ENCODE data around the gene IGSF21.

IGSF21 gene

GRCh38 chr1:18397641-18398040 lies 290.0 kb downstream of the IGSF21 start:
- no peak for DNase-seq (ENCODE audit: low read depth in 1 of 2, low spot score in 1 of 2)

GRCh38 chr1:18398791-18399530 lies 291.4 kb downstream of the IGSF21 start:
- Histone ChIP-seq H3K27ac (replicated peaks) (no peak overlapping the region), H3K4me3 (replicated peaks; ENCODE audit: insufficient read depth, low read length) (no peak overlapping the region), H3K27me3 (ENCODE audit: insufficient read depth, poor library complexity, severe bottlenecking) (no peaks in the 10 kb centered on the region)
- TF ChIP-seq GABPA (IDR thresholded peaks at IDR 0.05; ENCODE audit: low read depth) (no peak), POLR2AphosphoS5 (IDR thresholded peaks at IDR 0.05; ENCODE audit: low read depth) (no peak), SPI1 (IDR thresholded peaks at IDR 0.05; ENCODE audit: borderline replicate concordance, low read depth) (no peak), CTCF (IDR thresholded peaks at IDR 0.05; ENCODE audit: insufficient read depth, low read length) (no peak)
- DNase-seq (ENCODE audit: low read depth in 1 of 2, low spot score in 1 of 2): no peak

More at GRCh38 chr1:18397641-18398040, 290.0 kb downstream of the IGSF21 start:
- H3K27ac ChIP-seq (replicated peaks): no peak overlapping the region
- H3K4me3 ChIP-seq (replicated peaks; ENCODE audit: insufficient read depth, low read length): no peak overlapping the region
- TF ChIP-seq REST (IDR thresholded peaks at IDR 0.05; ENCODE audit: insufficient replicate concordance, low read depth) (no peak), POLR2AphosphoS5 (IDR thresholded peaks at IDR 0.05; ENCODE audit: low read depth) (no peak)
- H3K27me3 ChIP-seq (ENCODE audit: insufficient read depth, poor library complexity, severe bottlenecking): no peaks in the 10 kb centered on the region

GRCh38 chr1:18400347-18401102 lies 292.9 kb downstream of the IGSF21 start:
- no peak for TF ChIP-seq POLR2AphosphoS5 (IDR thresholded peaks at IDR 0.05; ENCODE audit: low read depth)
- TF ChIP-seq CTCF (IDR thresholded peaks at IDR 0.05; ENCODE audit: insufficient read depth, low read length): no peak
- TF ChIP-seq GABPA (IDR thresholded peaks at IDR 0.05; ENCODE audit: low read depth): no peak
- no peak for TF ChIP-seq SPI1 (IDR thresholded peaks at IDR 0.05; ENCODE audit: borderline replicate concordance, low read depth)
- no peak for TF ChIP-seq REST (IDR thresholded peaks at IDR 0.05; ENCODE audit: insufficient replicate concordance, low read depth)
- no peak overlapping the region for H3K27ac ChIP-seq (replicated peaks)
- no peak for DNase-seq (ENCODE audit: low read depth in 1 of 2, low spot score in 1 of 2)
- no peak overlapping the region for H3K4me3 ChIP-seq (replicated peaks; ENCODE audit: insufficient read depth, low read length)
- H3K27me3 ChIP-seq (ENCODE audit: insufficient read depth, poor library complexity, severe bottlenecking): no peaks in the 10 kb centered on the region

GRCh38 chr1:18401921-18402320 lies 294.3 kb downstream of the IGSF21 start:
- Histone ChIP-seq H3K4me3 (replicated peaks; ENCODE audit: insufficient read depth, low read length) (no peak overlapping the region), H3K27ac (replicated peaks) (no peak overlapping the region), H3K27me3 (ENCODE audit: insufficient read depth, poor library complexity, severe bottlenecking) (no peaks in the 10 kb centered on the region)
- no peak for DNase-seq (ENCODE audit: low read depth in 1 of 2, low spot score in 1 of 2)
- TF ChIP-seq GABPA (IDR thresholded peaks at IDR 0.05; ENCODE audit: low read depth): no peak
- no peak for TF ChIP-seq POLR2AphosphoS5 (IDR thresholded peaks at IDR 0.05; ENCODE audit: low read depth)
- TF ChIP-seq REST (IDR thresholded peaks at IDR 0.05; ENCODE audit: insufficient replicate concordance, low read depth): no peak
- TF ChIP-seq SPI1 (IDR thresholded peaks at IDR 0.05; ENCODE audit: borderline replicate concordance, low read depth): no peak
- no peak for TF ChIP-seq CTCF (IDR thresholded peaks at IDR 0.05; ENCODE audit: insufficient read depth, low read length)
